ENCODE measurements around the gene CRISP2.

Gene CRISP2, protein sequence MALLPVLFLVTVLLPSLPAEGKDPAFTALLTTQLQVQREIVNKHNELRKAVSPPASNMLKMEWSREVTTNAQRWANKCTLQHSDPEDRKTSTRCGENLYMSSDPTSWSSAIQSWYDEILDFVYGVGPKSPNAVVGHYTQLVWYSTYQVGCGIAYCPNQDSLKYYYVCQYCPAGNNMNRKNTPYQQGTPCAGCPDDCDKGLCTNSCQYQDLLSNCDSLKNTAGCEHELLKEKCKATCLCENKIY

GRCh38 chr6:49713346-49713745, at the start of gene CRISP2:
Gene CRISP2 (minus strand): TSS chr6:49713543. CDS start chr6:49709196, 4,347 bp downstream.
- TF ChIP-seq USF1 (IDR thresholded peaks at IDR 0.05) (no peak), EGR1 (IDR thresholded peaks at IDR 0.05) (no peak), YY1 (IDR thresholded peaks at IDR 0.05; ENCODE audit: low read depth) (no peak), TEAD4 (IDR thresholded peaks at IDR 0.05) (no peak), RAD21 (IDR thresholded peaks at IDR 0.05; ENCODE audit: low read depth) (no peak), TAF1 (IDR thresholded peaks at IDR 0.05; ENCODE audit: low read depth) (no peak), TCF12 (IDR thresholded peaks at IDR 0.05; ENCODE audit: low read depth) (no peak), NFIC (IDR thresholded peaks at IDR 0.05) (no peak), CEBPB (IDR thresholded peaks at IDR 0.05) (no peak), FOXM1 (IDR thresholded peaks at IDR 0.05; ENCODE audit: borderline replicate concordance, low read depth) (no peak), EP300 (IDR thresholded peaks at IDR 0.05; ENCODE audit: borderline replicate concordance) (no peak), ZBTB7A (IDR thresholded peaks at IDR 0.05; ENCODE audit: low read depth) (no peak), CREB1 (IDR thresholded peaks at IDR 0.05; ENCODE audit: low read depth) (no peak)
- TF ChIP-seq, protein P1, sequence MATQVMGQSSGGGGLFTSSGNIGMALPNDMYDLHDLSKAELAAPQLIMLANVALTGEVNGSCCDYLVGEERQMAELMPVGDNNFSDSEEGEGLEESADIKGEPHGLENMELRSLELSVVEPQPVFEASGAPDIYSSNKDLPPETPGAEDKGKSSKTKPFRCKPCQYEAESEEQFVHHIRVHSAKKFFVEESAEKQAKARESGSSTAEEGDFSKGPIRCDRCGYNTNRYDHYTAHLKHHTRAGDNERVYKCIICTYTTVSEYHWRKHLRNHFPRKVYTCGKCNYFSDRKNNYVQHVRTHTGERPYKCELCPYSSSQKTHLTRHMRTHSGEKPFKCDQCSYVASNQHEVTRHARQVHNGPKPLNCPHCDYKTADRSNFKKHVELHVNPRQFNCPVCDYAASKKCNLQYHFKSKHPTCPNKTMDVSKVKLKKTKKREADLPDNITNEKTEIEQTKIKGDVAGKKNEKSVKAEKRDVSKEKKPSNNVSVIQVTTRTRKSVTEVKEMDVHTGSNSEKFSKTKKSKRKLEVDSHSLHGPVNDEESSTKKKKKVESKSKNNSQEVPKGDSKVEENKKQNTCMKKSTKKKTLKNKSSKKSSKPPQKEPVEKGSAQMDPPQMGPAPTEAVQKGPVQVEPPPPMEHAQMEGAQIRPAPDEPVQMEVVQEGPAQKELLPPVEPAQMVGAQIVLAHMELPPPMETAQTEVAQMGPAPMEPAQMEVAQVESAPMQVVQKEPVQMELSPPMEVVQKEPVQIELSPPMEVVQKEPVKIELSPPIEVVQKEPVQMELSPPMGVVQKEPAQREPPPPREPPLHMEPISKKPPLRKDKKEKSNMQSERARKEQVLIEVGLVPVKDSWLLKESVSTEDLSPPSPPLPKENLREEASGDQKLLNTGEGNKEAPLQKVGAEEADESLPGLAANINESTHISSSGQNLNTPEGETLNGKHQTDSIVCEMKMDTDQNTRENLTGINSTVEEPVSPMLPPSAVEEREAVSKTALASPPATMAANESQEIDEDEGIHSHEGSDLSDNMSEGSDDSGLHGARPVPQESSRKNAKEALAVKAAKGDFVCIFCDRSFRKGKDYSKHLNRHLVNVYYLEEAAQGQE (IDR thresholded peaks at IDR 0.05; ENCODE audit: low read depth) = no peak
- TF ChIP-seq, protein P2, sequence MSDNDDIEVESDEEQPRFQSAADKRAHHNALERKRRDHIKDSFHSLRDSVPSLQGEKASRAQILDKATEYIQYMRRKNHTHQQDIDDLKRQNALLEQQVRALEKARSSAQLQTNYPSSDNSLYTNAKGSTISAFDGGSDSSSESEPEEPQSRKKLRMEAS (IDR thresholded peaks at IDR 0.05) = no peak

DNA sequence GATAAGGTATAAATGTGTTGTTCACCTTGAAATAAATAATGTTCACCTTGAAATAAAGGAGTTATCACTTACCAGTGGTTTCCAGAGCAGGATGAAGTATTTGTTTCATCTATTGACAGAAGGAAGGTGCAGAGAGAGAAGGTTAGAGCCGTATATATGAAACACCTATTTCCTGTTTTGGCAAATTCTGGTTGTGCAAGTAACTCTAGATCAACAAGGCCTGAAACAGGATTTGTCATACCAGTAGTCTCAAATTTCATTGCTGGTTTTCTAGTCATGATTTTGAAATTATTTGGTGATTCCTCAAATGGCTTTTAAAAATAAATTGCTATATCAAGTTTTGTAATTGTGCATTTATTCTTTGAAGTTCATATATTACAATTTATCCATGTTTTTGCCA, 30.9 kb upstream of the CRISP2 start, which contains the start of gene CRISP3:
Gene CRISP3, minus strand, starts transcription at position 130 of the 400 bp plus-strand sequence. Its CDS starts 21 bp downstream, at position 109.
- no peak for TF ChIP-seq RAD21 (IDR thresholded peaks at IDR 0.05; ENCODE audit: low read depth)

GRCh38 chr6:49743429-49743828, 30.1 kb upstream of the CRISP2 start:
- TF ChIP-seq TEAD4 (IDR thresholded peaks at IDR 0.05) (no peak), RAD21 (IDR thresholded peaks at IDR 0.05; ENCODE audit: low read depth) (no peak), USF1 (IDR thresholded peaks at IDR 0.05) (no peak), ZBTB7A (IDR thresholded peaks at IDR 0.05; ENCODE audit: low read depth) (no peak), TCF12 (IDR thresholded peaks at IDR 0.05; ENCODE audit: low read depth) (no peak), FOXM1 (IDR thresholded peaks at IDR 0.05; ENCODE audit: borderline replicate concordance, low read depth) (no peak)
- TF ChIP-seq, protein P2 (IDR thresholded peaks at IDR 0.05) = no peak

GRCh38 chr6:49739423-49739822, 26.1 kb upstream of the CRISP2 start:
- TF ChIP-seq FOXM1 (IDR thresholded peaks at IDR 0.05; ENCODE audit: borderline replicate concordance, low read depth) (no peak), ZBTB7A (IDR thresholded peaks at IDR 0.05; ENCODE audit: low read depth) (no peak), CREB1 (IDR thresholded peaks at IDR 0.05; ENCODE audit: low read depth) (no peak), TCF12 (IDR thresholded peaks at IDR 0.05; ENCODE audit: low read depth) (no peak), CEBPB (IDR thresholded peaks at IDR 0.05) (no peak)

- no peak for TF ChIP-seq TCF12 (IDR thresholded peaks at IDR 0.05; ENCODE audit: low read depth)
- TF ChIP-seq EGR1 (IDR thresholded peaks at IDR 0.05) = no peak
- no peak for TF ChIP-seq YY1 (IDR thresholded peaks at IDR 0.05; ENCODE audit: low read depth)
- no peak for TF ChIP-seq TAF1 (IDR thresholded peaks at IDR 0.05; ENCODE audit: low read depth)
- TF ChIP-seq CEBPB (IDR thresholded peaks at IDR 0.05) = no peak
- no peak for TF ChIP-seq RAD21 (IDR thresholded peaks at IDR 0.05; ENCODE audit: low read depth)
- no peak for TF ChIP-seq USF1 (IDR thresholded peaks at IDR 0.05)
- no peak for TF ChIP-seq ZBTB7A (IDR thresholded peaks at IDR 0.05; ENCODE audit: low read depth)
- TF ChIP-seq NFIC (IDR thresholded peaks at IDR 0.05) = no peak
- no peak for TF ChIP-seq FOXM1 (IDR thresholded peaks at IDR 0.05; ENCODE audit: borderline replicate concordance, low read depth)
Observed at GRCh38 chr6:49736017-49736508, 22.7 kb upstream of the CRISP2 start.

DNA sequence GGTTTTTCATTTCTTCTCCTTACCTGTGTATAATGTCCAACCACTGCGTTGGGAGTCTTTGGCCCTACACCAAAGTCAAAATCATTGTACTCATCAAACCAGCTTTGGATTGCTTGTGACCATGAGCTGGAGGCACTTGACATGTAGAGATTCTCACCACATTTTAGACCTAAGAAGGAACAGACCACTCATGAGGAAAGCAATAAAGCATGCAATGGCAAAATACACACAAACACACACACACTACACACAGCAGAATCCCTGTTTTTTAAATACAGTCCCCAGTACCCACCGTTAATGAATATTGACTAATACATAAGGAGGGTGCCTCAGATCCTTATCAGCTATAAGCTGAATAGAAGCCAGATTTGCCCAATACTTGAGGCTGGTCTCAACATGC, 20.3 kb upstream of the CRISP2 start:
- TF ChIP-seq TEAD4 (IDR thresholded peaks at IDR 0.05) = no peak
- TF ChIP-seq, protein P2 (IDR thresholded peaks at IDR 0.05) = no peak
- TF ChIP-seq NFIC (IDR thresholded peaks at IDR 0.05) = no peak
- no peak for TF ChIP-seq RAD21 (IDR thresholded peaks at IDR 0.05; ENCODE audit: low read depth)
- TF ChIP-seq, protein P1 (IDR thresholded peaks at IDR 0.05; ENCODE audit: low read depth) = no peak
- no peak for TF ChIP-seq EGR1 (IDR thresholded peaks at IDR 0.05)
- no peak for TF ChIP-seq USF1 (IDR thresholded peaks at IDR 0.05)
- TF ChIP-seq YY1 (IDR thresholded peaks at IDR 0.05; ENCODE audit: low read depth) = no peak
- no peak for TF ChIP-seq TCF12 (IDR thresholded peaks at IDR 0.05; ENCODE audit: low read depth)
- no peak for TF ChIP-seq CEBPB (IDR thresholded peaks at IDR 0.05)
- no peak for TF ChIP-seq TAF1 (IDR thresholded peaks at IDR 0.05; ENCODE audit: low read depth)
- no peak for TF ChIP-seq FOXM1 (IDR thresholded peaks at IDR 0.05; ENCODE audit: borderline replicate concordance, low read depth)

Data from Ishikawa (cell line).